Stimulated activated CD8-positive, alpha-beta memory T cell treated with anti-CD3 and anti-CD28 coated beads, Interleukin-4, amount 100 ng/mL, for 1 hour (primary cell): ENCODE results near the gene ABCB1.
"Not testable (repeated sequence)": the region's sequence is repeated elsewhere in the genome, so short reads cannot be mapped to it uniquely, and the experiment has no call there.

ENCODE experiments used
- DNase-seq, 2 donors: peaks; one replicate each; pipeline ENCODE4 v3.0.0-alpha.2; 2020; ENCODE audit warnings: low read depth in 2 of 2, low spot score in 1 of 2

Gene ABCB1

DNA sequence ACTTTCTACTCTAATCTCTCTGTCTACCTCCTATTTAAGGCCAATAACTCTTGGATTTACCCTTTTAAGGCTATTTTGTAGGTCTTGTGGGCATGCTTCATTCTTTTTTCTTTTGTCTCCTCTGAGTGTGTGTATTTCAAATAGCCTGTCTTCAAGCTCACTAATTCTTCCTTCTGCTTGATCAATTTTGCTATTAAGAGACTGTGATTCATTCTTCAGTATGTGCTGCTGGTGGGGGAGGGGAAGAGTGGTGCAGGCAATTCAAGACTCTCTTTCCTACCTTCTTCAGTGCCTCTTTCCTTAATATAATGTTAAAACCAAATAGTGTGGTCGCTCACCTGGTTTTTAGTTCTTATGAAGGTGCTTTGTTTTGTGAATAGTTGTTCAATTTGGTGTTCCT lies 20.0 kb downstream of the ABCB1 start:
- no peak for DNase-seq

- DNase-seq, result no peak
Observed at GRCh38 chr7:87575521-87575920, 25.2 kb downstream of the ABCB1 start.

DNA sequence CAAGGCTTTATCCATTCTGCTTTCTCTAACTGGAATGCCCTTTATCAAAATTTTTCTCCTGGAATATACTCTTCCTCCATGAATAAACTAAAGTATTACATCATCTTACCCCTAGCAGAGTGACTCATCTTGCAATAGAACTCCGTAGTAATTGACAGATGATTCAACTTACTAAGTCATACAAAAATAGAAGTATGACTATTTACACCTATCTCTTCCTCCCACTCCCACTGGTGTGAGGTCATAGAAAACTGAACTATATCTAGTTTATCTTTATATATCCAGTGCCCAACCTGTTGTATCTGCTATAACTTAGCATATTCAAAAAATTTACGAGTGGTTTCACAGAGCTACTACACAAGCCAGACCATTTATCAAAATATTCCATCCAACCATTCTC lies 26.1 kb downstream of the ABCB1 start:
- no peak for DNase-seq

DNA sequence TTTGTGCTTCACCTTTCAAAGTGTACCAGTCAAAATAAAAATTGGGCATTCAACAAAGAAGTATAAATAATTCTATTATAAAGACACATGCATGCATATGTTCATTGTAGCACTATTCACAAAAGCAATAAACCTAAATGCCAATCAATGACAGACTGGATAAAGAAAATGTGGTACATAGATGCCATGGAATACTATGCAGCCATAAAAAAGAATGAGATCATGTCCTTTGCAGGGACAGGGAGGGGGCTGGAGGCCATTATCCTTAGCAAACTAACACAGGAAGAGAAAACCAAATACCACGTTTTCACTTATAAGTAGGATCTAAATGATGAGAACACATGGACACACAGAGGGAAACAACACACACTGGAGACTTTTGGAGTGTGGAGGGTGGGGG lies 28.2 kb downstream of the ABCB1 start:
- DNase-seq, result not testable (repeated sequence)

DNA sequence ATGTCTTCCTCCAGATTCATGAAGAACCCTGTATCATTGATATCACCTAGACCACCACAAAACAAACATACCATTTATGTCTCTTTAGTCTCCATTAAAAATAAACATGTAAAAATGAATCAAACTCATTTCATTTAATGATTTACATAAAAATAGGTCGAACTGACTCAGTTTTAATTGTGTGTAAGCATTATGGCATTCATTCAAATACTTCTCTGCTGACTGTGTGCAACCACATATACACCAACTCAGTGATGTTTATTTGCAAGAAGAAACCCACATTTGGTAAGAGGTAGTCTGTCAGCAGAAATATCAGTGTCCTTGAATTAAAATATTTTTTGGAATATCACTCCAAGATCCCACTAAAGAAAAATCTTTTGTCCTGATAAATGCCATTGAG lies 30.5 kb downstream of the ABCB1 start:
- no peak for DNase-seq

DNA sequence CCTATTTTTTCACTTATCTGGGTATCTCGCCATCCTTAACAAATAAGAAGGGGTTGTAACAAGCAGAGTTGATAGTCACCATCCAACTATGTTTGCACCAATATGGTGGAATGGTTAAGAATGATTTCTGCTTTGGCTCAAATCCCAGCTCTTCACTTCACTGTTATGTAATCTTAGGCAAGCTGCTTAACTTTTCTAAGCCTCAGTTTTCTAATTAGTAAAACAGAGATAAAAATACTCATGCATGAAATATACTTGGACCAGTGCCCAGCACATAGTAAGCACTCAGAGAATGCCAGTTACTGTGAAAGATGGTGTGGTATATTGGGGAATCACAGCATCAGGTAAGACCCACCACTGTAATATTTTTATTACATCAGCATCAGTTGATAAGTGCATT lies 33.6 kb downstream of the ABCB1 start:
- DNase-seq, result no peak

DNA sequence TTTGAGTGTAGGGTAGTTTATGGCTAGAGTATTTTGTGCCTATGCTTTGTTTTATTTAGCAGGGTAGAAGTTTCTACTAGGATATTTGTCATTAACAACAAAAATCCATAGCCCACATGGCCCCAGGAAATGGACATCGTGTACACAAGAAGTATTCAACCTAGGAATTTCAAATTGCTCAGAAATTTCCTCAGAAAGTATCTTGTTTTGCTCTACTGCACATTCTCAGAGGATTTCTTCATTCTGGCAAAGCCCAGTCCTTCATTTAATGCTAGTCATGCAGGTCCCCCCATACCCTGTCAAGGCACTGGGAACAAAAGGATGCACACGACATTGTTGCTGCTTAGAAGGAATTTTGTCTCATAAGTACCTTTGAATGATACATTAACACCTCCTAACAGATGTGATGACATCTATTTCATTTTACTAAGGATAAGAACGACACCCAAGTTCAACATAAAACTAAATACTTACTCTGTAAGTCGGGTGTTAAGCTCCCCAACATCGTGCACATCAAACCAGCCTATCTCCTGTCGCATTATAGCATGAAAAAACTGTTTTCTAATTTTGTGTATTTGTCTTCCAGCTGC lies 34.3 kb downstream of the ABCB1 start:
- no peak for DNase-seq

- no peak for DNase-seq
Observed at GRCh38 chr7:87565877-87566276, 34.8 kb downstream of the ABCB1 start.

- no peak for DNase-seq
Observed at GRCh38 chr7:87564296-87564963, 36.3 kb downstream of the ABCB1 start.

DNA sequence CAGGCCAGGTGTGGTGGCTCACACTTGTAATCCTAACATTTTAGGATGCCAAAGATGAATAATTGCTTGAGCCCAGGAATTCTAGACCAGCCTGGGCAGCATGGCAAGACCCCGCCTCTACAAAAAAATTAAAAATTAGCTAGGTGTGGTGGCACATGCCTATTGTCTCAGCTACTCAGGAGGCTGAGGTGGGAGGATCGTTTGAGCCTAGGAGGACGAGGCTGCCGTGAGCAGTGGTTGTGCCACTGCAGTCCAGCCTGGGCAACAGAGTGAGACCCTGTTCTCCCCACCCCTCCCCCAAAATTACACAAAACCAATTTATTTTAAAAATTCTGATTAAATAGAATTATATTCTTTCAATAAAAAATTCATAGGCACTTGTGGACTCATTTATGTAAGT lies 39.0 kb downstream of the ABCB1 start:
- no peak for DNase-seq

- no peak for DNase-seq
Observed at GRCh38 chr7:87561102-87561501, 39.6 kb downstream of the ABCB1 start.

GRCh38 chr7:87552351-87552900 lies 48.3 kb downstream of the ABCB1 start:
- DNase-seq, result no peak

- DNase-seq, result no peak
Observed at GRCh38 chr7:87548123-87548919, 52.4 kb downstream of the ABCB1 start.

DNA sequence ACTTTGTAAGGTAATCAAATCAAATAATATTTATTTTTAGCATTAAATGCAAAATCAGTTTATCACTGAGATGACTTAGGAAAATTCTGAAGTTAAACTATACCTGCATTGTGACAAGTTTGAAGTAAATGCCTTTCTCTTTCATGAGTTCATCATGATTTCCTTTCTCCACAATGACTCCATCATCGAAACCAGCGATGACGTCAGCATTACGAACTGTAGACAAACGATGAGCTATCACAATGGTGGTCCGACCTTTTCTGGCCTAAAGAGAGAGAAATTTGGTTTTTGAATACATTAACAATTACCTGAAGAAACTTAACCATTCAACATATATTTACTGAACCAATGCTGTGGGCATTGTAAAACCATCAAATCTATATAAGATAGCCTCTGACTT lies 54.9 kb downstream of the ABCB1 start:
- no peak for DNase-seq

- DNase-seq, result no peak
Observed at GRCh38 chr7:87543623-87544022, 57.1 kb downstream of the ABCB1 start.

DNA sequence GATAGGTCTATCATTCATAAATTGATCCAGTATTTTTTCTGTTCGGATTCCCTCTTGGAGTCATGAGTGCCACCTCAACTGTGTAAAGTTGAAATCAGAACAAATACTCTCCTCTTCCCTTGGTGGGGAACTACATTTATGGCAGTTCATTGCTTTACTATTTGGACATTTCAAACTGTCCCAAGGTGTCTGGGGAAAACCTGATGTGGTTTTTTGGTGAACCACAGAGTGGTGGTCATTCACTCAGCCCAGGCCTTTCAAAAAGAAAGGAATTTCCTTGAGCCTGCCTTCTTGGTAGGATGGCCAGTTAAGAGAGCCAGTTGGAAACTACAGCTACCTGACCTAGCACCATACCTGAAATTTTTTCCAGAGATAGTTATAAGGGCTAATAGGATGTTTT lies 59.0 kb downstream of the ABCB1 start:
- DNase-seq, result no peak

GRCh38 chr7:87538052-87538451 lies 62.6 kb downstream of the ABCB1 start:
- DNase-seq, result no peak

- no peak for DNase-seq
Observed at GRCh38 chr7:87534072-87534471, 66.6 kb downstream of the ABCB1 start.

- DNase-seq, result no peak
Observed at GRCh38 chr7:87530126-87530525, 70.6 kb downstream of the ABCB1 start.

GRCh38 chr7:87528730-87529129 lies 72.0 kb downstream of the ABCB1 start:
- DNase-seq, result no peak

- no peak for DNase-seq
Observed at GRCh38 chr7:87518735-87519134, 81.9 kb downstream of the ABCB1 start.

DNA sequence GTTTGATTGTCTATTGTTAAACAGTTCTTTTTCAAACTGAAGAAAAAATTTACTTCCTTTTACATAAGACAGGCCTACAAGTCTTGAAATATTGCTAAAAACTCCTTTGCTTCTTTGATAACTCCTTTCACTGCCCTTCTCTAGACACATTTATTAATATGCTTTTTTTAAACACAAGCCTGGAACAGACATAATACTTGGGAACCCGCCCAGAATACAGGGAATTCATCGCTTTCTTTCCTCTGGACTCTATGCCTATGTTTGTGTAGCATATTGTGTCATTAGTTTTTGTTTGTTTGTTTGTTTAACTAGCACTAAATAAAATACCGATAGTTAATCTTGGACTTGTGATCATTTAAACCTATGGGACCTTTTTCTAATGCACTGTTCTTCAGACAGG lies 82.8 kb downstream of the ABCB1 start:
- no peak for DNase-seq
